Measurements from ENCODE around the gene STPG1.
A peak's percentile ranks its signal among the peaks of the same experiment; 100 is the strongest.

DNA sequence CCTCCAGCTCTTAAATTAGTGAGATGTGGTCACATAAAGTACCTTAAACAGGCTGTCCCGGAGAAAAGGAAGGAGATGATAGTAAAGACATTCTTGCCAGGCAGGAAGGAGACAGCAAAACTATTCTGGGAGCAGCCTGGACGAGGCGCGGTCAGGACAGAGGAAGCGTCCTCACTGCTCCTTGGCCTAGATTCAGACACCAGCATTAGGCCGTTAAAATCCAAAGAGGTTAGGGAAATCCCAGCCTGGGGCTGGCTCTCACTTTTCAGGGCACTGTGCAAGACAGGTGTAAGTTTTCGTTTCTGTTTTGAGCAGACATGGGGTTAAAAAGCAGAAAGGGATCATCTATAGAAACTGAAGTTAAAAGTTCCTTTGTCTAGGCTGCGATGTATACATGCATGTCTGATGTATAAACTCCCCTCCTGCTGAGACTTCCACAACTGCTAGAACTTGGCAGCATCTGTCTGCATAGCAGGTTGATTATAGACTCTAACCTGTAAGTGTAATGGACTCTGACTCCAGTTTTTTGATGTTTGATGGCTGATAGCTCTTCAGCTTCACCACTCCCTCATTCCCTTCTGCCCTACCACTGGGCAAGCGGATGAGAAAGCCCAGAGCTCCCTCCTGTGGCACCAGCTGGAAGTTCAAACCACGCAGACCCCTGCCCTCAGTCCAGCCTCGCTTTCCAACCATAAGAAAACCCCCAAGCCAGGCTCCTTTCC is 21.5 kb downstream of the STPG1 start:
- no peak for TF ChIP-seq GABPA (IDR thresholded peaks at IDR 0.05; ENCODE audit: low read depth, low read length)
- TF ChIP-seq GABPA (CRISPR knock-in tag; IDR thresholded peaks at IDR 0.05; ENCODE audit: low read depth): no peak
- TF ChIP-seq CTCF (CRISPR knock-in tag; IDR thresholded peaks at IDR 0.05): peak; percentile 90
- no peak for TF ChIP-seq ZNF770 (CRISPR knock-in tag; IDR thresholded peaks at IDR 0.05)
- TF ChIP-seq NR2F2 (IDR thresholded peaks at IDR 0.05; ENCODE audit: borderline replicate concordance, low read depth): no peak
- TF ChIP-seq CCDC6 (CRISPR knock-in tag; IDR thresholded peaks at IDR 0.05): no peak
- no peak for TF ChIP-seq ZSCAN12 (CRISPR knock-in tag; IDR thresholded peaks at IDR 0.05)

All from HepG2 (cell line).